HG03066 (cell line): ENCODE results near the gene ACMSD.

Experiments
- ATAC-seq: cut with Tn5 transposase; IDR thresholded peaks from one replicate; pipeline ENCODE4 v1.9.1; 2021; ENCODE audit warnings: low read depth; ENCODE audit not compliant: unreplicated experiment

ACMSD gene

GRCh38 chr2:134943540-134943939 lies 105.1 kb downstream of the ACMSD start:
- peak; percentile 83 for ATAC-seq

- ATAC-seq = no peak
Measured at GRCh38 chr2:134944975-134945374, 106.6 kb downstream of the ACMSD start.

- ATAC-seq = no peak
Measured at GRCh38 chr2:134946073-134946472, 107.7 kb downstream of the ACMSD start.

GRCh38 chr2:134949981-134950708 lies 111.7 kb downstream of the ACMSD start:
- ATAC-seq = no peak

GRCh38 chr2:134950886-134951285 lies 112.5 kb downstream of the ACMSD start:
- no peak for ATAC-seq
